ENCODE measurements around the gene RHOG. TPM values are rescaled to one million over a fixed set of nuclear protein-coding genes. Genes with fewer than 3 reads are reported as not detected.

The RHOG gene
- total RNA-seq, 1 experiment from 2014 or later = 31.2 TPM

GRCh38 chr11:3854977-3855807 is 14.4 kb upstream of the RHOG start, which contains the start of gene STIM1:
TSS of gene STIM1 (plus strand) at chr11:3855664. CDS start at chr11:3856271, 607 bp downstream.
- no peaks in the 10 kb centered on the region for H3K9me3 Mint-ChIP-seq (ENCODE audit: low read depth, unreplicated experiment)
- DNase-seq = peak; percentile 97
- CTCF ChIA-PET = interaction anchor here (0.6 to 2.8 kb wide), 22 partner anchors 10 to 239 kb away, joined by 3 to 41 read pairs (median 6); partner anchors contain the start of genes RHOG and RRM1

GRCh38 chr11:3854660-3854976 is 13.9 kb upstream of the RHOG start:
- H3K4me1 Mint-ChIP-seq (ENCODE audit: low read depth, unreplicated experiment) = peaks cover 30% of the 10 kb centered on the region
- CTCF ChIA-PET = interaction anchor here (0.6 to 2.8 kb wide), 21 partner anchors 10 to 219 kb away, joined by 3 to 41 read pairs (median 6); partner anchors contain the start of gene RHOG
- intact Hi-C loops (cut with micrococcal nuclease; ENCODE audit: unreplicated experiment) = no loop called here
- TF ChIP-seq, protein P1, sequence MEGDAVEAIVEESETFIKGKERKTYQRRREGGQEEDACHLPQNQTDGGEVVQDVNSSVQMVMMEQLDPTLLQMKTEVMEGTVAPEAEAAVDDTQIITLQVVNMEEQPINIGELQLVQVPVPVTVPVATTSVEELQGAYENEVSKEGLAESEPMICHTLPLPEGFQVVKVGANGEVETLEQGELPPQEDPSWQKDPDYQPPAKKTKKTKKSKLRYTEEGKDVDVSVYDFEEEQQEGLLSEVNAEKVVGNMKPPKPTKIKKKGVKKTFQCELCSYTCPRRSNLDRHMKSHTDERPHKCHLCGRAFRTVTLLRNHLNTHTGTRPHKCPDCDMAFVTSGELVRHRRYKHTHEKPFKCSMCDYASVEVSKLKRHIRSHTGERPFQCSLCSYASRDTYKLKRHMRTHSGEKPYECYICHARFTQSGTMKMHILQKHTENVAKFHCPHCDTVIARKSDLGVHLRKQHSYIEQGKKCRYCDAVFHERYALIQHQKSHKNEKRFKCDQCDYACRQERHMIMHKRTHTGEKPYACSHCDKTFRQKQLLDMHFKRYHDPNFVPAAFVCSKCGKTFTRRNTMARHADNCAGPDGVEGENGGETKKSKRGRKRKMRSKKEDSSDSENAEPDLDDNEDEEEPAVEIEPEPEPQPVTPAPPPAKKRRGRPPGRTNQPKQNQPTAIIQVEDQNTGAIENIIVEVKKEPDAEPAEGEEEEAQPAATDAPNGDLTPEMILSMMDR (IDR thresholded peaks at IDR 0.05; ENCODE audit: unreplicated experiment) = no peak
- no peaks in the 10 kb centered on the region for H3K9me3 Mint-ChIP-seq (ENCODE audit: low read depth, unreplicated experiment)
- BruUV-seq (replicated peaks) = no TSS peak
- peaks cover 31% of the 10 kb centered on the region for H3K36me3 Mint-ChIP-seq (ENCODE audit: insufficient read depth, unreplicated experiment)
- peak overlapping the region; percentile 92 for H3K4me3 Mint-ChIP-seq (ENCODE audit: low read depth, unreplicated experiment)
- DNase-seq = no peak
- H3K27ac Mint-ChIP-seq (ENCODE audit: unreplicated experiment) = no peak overlapping the region
- no peaks in the 10 kb centered on the region for H3K27me3 Mint-ChIP-seq (ENCODE audit: unreplicated experiment)

More at GRCh38 chr11:3854977-3855807, 14.4 kb upstream of the RHOG start, which contains the start of gene STIM1:
- peak within 1 kb of the TSS; percentile 33 for H3K27ac Mint-ChIP-seq (ENCODE audit: unreplicated experiment)
- no TSS peak for BruUV-seq (replicated peaks)
- H3K4me3 Mint-ChIP-seq (ENCODE audit: low read depth, unreplicated experiment) = peak within 1 kb of the TSS; percentile 92
- no peaks in the 10 kb centered on the region for H3K27me3 Mint-ChIP-seq (ENCODE audit: unreplicated experiment)
- peaks cover 31% of the 10 kb centered on the region for H3K36me3 Mint-ChIP-seq (ENCODE audit: insufficient read depth, unreplicated experiment)
- intact Hi-C loops (cut with micrococcal nuclease; ENCODE audit: unreplicated experiment) = loop anchor here (5.0 kb wide), 2 partner anchors 102 to 117 kb away; no protein-coding TSS in a partner anchor
- peaks cover 35% of the 10 kb centered on the region for H3K4me1 Mint-ChIP-seq (ENCODE audit: low read depth, unreplicated experiment)
- TF ChIP-seq, protein P1 (IDR thresholded peaks at IDR 0.05; ENCODE audit: unreplicated experiment) = peak; percentile 88

GRCh38 chr11:3853899-3854659 is 13.3 kb upstream of the RHOG start:
- Mint-ChIP-seq H3K4me1 (ENCODE audit: low read depth, unreplicated experiment) (peaks cover 24% of the 10 kb centered on the region), H3K27me3 (ENCODE audit: unreplicated experiment) (no peaks in the 10 kb centered on the region), H3K27ac (ENCODE audit: unreplicated experiment) (peak overlapping the region; percentile 58), H3K36me3 (ENCODE audit: insufficient read depth, unreplicated experiment) (peaks cover 30% of the 10 kb centered on the region), H3K9me3 (ENCODE audit: low read depth, unreplicated experiment) (no peaks in the 10 kb centered on the region), H3K4me3 (ENCODE audit: low read depth, unreplicated experiment) (peak overlapping the region; percentile 92)
- CTCF ChIA-PET = interaction anchor here (0.6 to 2.8 kb wide), 17 partner anchors 11 to 219 kb away, joined by 3 to 41 read pairs (median 7); partner anchors contain the start of gene RHOG
- DNase-seq = no peak
- TF ChIP-seq, protein P1 (IDR thresholded peaks at IDR 0.05; ENCODE audit: unreplicated experiment) = no peak
- intact Hi-C loops (cut with micrococcal nuclease; ENCODE audit: unreplicated experiment) = no loop called here
- BruUV-seq (replicated peaks) = no TSS peak

- CTCF ChIA-PET = interaction anchor here (2.2 to 2.8 kb wide), 2 partner anchors 12 to 220 kb away, joined by 15 to 41 read pairs; partner anchors contain the start of gene RHOG
- Mint-ChIP-seq H3K27ac (ENCODE audit: unreplicated experiment) (no peak overlapping the region), H3K4me3 (ENCODE audit: low read depth, unreplicated experiment) (no peak overlapping the region), H3K36me3 (ENCODE audit: insufficient read depth, unreplicated experiment) (peaks cover 27% of the 10 kb centered on the region), H3K27me3 (ENCODE audit: unreplicated experiment) (no peaks in the 10 kb centered on the region), H3K9me3 (ENCODE audit: low read depth, unreplicated experiment) (no peaks in the 10 kb centered on the region), H3K4me1 (ENCODE audit: low read depth, unreplicated experiment) (peaks cover 18% of the 10 kb centered on the region)
- no peak for DNase-seq
- BruUV-seq (replicated peaks) = no TSS peak
- intact Hi-C loops (cut with micrococcal nuclease; ENCODE audit: unreplicated experiment) = no loop called here
- TF ChIP-seq, protein P1 (IDR thresholded peaks at IDR 0.05; ENCODE audit: unreplicated experiment) = no peak
These were observed 12.7 kb upstream of the RHOG start for GRCh38 chr11:3853545-3853842.
